Measurements from ENCODE around the gene SPAG7. TPM values are rescaled to one million over a fixed set of nuclear protein-coding genes. Genes with fewer than 3 reads are reported as not detected.

The SPAG7 gene
- total RNA-seq, 1 donor from 2014 or later: 60.0 TPM

GRCh38 chr17:4980644-4981216, 13.1 kb upstream of the SPAG7 start:
- intact Hi-C loops (cut with micrococcal nuclease): loop anchor here (1.0 kb wide), 2 partner anchors 51 to 82 kb away; no protein-coding TSS in a partner anchor

- intact Hi-C loops (cut with micrococcal nuclease): no loop called here
These were observed 11.1 kb upstream of the SPAG7 start for GRCh38 chr17:4978726-4979125.

DNA sequence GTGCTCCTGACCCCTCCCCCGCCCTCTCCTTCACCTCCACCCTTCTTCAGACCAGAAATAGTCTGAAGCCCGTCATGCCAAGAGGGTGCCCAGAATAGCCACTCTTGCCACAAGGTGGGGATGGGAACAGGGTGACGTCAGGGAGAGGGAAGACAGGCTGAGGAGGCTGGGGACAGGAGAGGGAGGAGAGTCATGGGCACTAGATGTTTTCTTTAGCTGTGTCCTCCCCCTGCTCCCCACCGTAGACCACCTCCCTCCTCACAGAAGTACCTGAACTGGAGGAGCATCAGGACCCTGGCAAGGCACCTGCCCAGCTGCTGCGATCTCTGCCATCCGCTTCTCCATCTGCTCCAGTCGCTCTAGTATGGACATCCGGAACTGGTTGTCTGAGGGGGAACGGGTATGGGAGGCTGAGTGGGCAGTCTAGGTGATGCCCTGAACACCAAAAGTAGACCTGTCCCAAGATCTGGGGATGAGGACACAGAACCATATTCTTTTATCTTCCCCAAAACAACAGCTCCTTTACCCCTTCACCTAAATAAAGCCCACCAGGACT, 6.6 kb upstream of the SPAG7 start:
- intact Hi-C loops (cut with micrococcal nuclease): no loop called here

GRCh38 chr17:4973256-4974114, 5.9 kb upstream of the SPAG7 start:
- intact Hi-C loops (cut with micrococcal nuclease): no loop called here

- intact Hi-C loops (cut with micrococcal nuclease): no loop called here
These were observed 5.1 kb upstream of the SPAG7 start for GRCh38 chr17:4972752-4973151.

DNA sequence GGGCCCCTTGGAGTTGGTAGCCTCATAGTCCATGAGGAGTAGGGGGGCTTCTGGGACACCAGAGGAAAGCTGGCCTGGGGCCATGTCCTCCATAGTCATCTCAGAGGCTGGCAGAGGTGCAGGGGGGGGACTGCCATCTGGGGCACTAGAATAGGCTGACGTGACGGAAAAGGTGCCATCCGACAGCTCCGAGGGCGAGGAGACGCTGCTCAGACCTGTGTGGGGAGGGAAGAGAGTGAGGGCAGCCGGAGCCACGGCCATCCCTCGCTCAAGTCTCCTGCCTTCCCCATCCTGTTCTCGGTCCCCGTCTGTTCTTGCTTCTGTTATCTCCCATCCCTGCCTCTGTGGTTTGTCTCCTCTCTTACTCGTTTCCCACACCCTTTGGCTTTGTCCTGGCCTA, 4.7 kb upstream of the SPAG7 start:
- intact Hi-C loops (cut with micrococcal nuclease): no loop called here

- intact Hi-C loops (cut with micrococcal nuclease): no loop called here
These were observed 4.2 kb upstream of the SPAG7 start for GRCh38 chr17:4971826-4972225.

DNA sequence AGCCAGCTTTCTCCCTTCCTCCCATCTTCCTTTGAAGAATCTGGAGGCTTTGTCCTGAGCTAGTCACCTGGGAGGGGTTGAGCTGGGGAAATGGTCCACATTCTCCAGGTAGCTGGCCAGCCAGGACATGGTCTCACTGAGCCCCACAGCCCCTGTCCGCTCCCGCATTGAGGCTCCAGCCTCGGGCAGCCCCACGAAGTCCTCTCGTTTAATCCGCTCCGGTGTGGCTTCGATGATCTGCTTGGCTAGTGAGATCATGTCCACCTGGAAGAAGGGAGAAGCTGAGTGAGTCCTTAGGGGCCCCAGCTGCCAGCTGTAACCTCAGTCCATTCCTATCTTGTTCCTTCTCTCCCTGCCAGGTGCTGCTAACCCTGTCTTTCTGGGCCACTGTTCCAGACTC, 2.7 kb upstream of the SPAG7 start:
- intact Hi-C loops (cut with micrococcal nuclease): no loop called here

DNA sequence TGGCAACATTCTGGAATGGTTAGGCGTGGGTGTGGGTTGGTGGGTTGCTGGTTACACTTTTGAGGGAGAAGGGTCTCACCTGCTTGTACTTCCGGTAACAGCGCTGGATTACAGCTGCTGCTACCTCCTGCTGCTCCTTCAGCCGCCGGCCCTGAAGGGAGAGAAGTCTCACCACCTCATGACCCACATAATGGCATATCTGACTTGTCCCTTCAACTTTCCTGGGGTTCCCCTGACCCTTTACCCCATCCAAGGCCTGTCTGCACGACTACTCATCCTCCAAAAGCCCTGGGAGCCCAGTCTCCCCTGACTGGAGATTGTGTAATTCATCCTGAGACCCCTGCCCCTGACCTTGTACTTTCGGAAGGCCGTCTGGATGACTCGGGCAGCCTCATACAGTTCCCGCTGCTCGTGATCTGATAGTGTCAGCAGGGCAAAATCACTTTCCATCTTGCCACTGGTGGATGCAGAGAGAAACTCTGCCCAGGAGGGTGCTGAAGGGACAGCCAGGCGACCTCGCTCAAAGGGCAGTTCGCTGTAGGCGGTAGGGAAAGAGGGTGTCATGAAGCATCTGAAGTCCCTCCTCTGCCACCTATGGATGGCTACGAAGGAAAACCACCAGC, 2.0 kb upstream of the SPAG7 start:
- intact Hi-C loops (cut with micrococcal nuclease): no loop called here

DNA sequence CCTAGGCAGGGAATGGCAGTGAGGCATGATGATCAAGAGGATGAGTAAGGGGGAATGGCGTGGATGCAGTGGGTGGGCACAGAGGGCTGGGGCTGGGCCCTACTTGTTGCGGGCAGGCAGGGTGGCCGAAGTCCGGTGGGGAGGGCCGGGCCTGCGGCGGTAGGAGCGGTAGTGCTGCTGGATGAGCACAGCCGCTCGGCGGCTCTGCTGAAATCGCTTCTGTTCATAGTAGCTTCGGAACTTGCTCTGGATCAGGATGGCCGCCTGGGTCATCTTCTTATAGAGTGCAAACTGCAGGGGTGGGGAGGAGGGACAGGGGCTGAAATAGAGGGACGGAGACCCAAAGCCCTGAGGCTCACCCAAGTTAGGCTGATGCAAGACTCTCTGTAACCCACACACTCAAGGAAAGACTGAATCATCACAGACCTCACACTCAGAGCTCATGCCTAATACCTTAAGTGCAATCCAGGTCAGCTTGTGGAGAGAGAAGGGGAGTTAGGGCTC, 1.5 kb upstream of the SPAG7 start:
- intact Hi-C loops (cut with micrococcal nuclease): no loop called here

- intact Hi-C loops (cut with micrococcal nuclease): no loop called here
These were observed 949 bp upstream of the SPAG7 start for GRCh38 chr17:4968486-4969046.

DNA sequence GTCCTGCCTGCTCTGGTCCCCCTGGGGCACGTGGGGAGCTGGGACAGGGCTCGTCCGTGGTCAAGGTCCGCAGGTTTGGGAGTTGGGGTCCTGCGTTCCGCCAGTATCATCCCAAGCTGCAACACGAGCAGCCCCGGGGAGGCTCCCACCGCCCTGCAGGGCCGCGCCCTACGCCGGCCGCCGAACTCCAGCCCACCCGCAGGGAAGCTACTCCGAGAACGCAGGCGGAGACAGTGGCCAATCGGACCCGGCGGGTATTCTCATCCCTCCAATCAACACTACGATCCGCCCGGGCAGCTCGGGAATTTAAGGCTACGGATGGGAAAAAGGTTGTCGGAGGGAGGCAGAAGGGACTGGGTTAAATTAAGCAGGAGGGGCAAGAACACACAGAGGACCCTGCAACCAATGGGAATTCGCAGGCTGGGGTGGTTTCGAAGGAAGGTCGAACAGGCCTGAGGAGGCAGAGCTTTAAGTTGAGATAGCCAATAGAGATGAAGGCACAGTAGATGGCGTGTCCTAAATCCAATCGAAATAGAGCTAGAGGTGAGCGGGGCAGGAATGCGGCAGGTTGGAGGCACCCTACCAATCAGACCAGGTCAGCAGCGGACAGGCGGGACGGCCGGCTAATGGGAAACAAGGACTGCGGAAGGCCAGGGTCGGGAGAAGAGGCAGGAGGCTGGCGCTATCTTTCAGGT, 626 bp downstream of the SPAG7 start:
- intact Hi-C loops (cut with micrococcal nuclease): loop anchor here (1.0 kb wide), 11 partner anchors 18 to 824 kb away; partner anchors contain the start of genes ARRB2, CAMTA2, CYB5D2 and DERL2

DNA sequence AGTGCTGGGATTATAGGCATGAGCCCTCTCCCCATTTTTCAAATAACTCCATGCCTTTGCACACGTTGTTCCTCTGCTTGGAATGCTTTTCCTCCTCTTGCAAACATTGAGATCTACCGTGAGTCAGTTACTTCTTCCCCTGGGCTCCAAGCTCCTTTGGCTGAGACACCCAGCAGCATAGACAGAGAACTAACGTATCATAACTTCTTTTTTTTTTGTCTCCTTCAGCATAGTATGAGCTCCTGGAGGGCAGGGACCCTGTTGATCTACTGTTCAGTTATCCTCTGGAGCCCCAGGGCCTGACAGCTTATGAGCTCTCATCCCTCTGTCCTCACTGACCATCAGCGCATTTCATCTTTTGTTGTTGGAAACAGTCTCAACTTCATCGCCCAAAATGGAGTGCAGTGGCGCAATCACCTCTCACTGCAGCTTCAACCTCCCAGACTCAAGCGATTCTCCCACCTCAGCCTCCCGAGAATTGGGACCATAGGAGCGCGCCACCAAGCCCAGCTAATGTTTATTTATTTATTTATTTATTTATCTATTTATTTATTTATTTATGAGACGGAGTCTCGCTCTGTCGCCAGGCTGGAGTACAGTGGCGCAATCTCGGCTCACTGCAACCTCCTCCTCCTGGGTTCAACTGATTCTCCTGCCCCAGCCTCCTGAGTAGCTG, 2.2 kb downstream of the SPAG7 start:
- intact Hi-C loops (cut with micrococcal nuclease): no loop called here

GRCh38 chr17:4960279-4960922, 7.2 kb downstream of the SPAG7 start:
- intact Hi-C loops (cut with micrococcal nuclease): no loop called here

DNA sequence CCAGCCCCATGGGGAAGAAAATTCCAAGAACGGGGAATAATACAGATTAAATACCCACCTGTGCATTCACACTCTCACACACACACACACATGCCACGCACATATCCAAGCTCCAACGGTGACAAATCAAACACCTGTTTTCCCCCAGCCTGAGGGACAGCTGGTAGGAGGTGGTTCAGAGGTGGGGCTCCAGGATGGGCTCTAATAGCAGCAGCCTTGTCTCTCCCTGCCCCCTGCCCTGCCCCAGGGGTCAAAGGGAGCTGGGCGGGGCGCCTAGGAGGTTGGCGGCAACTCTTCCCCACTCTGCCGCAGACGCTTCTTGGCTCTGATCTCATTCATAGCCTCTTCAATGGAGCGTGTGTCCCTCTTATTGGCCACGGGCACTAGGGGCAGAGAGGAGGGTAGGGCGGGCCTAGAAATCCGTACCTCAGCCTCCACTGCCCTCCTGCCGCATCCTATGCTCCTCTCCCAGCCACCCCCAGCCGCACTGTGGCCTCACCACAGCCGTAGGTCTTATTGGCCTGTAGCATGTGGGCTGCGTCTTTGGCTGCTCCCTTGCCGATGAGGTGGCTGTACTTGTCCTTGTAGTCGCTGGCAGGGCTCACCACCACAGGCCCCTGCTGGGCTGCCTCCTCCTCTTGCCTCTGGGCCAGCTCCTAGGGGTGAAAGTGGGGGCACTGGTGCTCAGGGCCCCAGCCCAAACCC, 8.2 kb downstream of the SPAG7 start:
- intact Hi-C loops (cut with micrococcal nuclease): no loop called here

DNA sequence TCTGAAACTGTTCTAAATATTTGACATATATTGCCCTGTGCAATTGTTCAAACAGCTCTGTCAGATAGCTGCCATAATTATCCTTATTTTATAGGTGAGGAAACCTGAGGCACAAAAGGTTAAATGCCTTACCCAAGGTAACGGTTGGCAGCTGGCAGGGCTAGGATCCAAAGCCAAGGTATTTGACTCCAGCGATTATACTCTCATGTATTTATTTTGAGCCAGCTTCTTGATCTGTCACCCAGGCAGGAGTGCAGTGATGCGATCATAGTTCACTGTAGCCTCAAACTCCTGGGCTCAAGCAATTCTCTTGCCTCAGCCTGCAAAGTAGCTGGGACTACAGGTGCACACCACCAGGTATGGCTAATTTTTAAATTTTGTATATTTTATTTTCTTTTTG, 9.5 kb downstream of the SPAG7 start:
- intact Hi-C loops (cut with micrococcal nuclease): no loop called here

GRCh38 chr17:4956493-4957061, 11.0 kb downstream of the SPAG7 start:
- intact Hi-C loops (cut with micrococcal nuclease): loop anchor here (1.0 kb wide), 1 partner anchor 47 kb away; no protein-coding TSS in a partner anchor

DNA sequence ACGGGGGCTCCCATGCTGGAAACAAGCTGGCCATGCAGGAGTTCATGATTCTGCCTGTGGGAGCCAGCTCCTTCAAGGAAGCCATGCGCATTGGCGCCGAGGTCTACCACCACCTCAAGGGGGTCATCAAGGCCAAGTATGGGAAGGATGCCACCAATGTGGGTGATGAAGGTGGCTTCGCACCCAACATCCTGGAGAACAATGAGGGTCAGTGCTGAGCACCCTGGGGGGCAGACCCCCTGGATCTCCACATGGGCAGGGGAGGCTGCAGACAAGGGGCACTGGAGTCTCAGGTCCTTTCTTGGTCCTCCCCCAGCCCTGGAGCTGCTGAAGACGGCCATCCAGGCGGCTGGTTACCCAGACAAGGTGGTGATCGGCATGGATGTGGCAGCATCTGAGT, 12.5 kb downstream of the SPAG7 start:
- intact Hi-C loops (cut with micrococcal nuclease): no loop called here

- intact Hi-C loops (cut with micrococcal nuclease): no loop called here
These were observed 14.1 kb downstream of the SPAG7 start for GRCh38 chr17:4953451-4953961.
